Body of pancreas (tissue), 4 donors: ENCODE measurements around the gene ITGB4. TPM values are rescaled to one million over a fixed set of nuclear protein-coding genes. Genes with fewer than 3 reads are reported as not detected.

Experiments used
- ATAC-seq: fragments of 150-250 bp; one replicate; pipeline ENCODE4 v1.9.1; 2016
- DNase-seq, 4 donors: peaks; one replicate each; pipeline ENCODE4 v3.0.0-alpha.2; 2019
- H3K27ac ChIP-seq, 4 donors: fragments of 200-600 bp; sonication (generic); 1 replicate in 3 of 4; 2 replicates in 1 of 4; pipeline versions ENCODE4 v1.5.1 to v1.6.1; 2016 to 2019; ENCODE audit warnings: mild to moderate bottlenecking in 1 of 4, mixed read lengths in 1 of 4, moderate library complexity in 1 of 4
- H3K27me3 ChIP-seq, 2 donors: fragments of 200-600 bp; sonication (generic); one replicate each; pipeline ENCODE4 v1.6.0; 2016; ENCODE audit warnings: mild to moderate bottlenecking in 1 of 2
- H3K36me3 ChIP-seq, 2 donors: fragments of 200-600 bp; sonication (generic); replicated peaks in 1 of 2; 2 replicates each; pipeline ENCODE4 v1.5.1; 2016; ENCODE audit warnings: low read depth in 2 of 2; ENCODE audit not compliant: insufficient read depth in 1 of 2
- H3K4me1 ChIP-seq: fragments of 200-600 bp; sonication (generic); one replicate; pipeline ENCODE4 v1.6.0; 2016
- H3K4me3 ChIP-seq, 2 donors: fragments of 200-600 bp; sonication (generic); 1 replicate in 1 of 2; 2 replicates in 1 of 2; pipeline ENCODE4 v1.5.1; 2016 to 2019
- H3K9me3 ChIP-seq, 3 donors: fragments of 200-600 bp; sonication (generic); 1 replicate in 2 of 3; 2 replicates in 1 of 3; pipeline ENCODE4 v1.5.1; 2016
- POLR2A ChIP-seq, 3 donors: fragments of 450-650 bp; IDR thresholded peaks; one replicate each; pipeline ENCODE4 v1.6.1; 2016; ENCODE audit warnings: antibody characterized with exemption in 3 of 3, mild to moderate bottlenecking in 2 of 3
- WGBS, 2 donors: methylation state at CpG; one replicate each; pipeline ENCODE4 v1.1.5; 2017; 5-methylcytosine and 5-hydroxymethylcytosine counted together
- intact Hi-C: fragments of 100-400 bp; cut with DNase I; formaldehyde crosslinking; loops from one replicate; pipeline ENCODE4 v1.15.1; 2023
- total RNA-seq, 2 donors: library from RNA; depleted of rRNA; stranded (reverse); fragments of >200 nt; gene quantifications; one replicate each; pipeline ENCODE4 v1.1.0, GENCODE V29; 2016
- TF ChIP-seq, protein P1 (sequence below), 7 experiments: fragments of 450-650 bp in 4 of 7; fragments of 200-600 bp in 3 of 7; sonication (generic) in 3 of 7; IDR thresholded peaks; one replicate each; pipeline ENCODE4 v1.5.1; 2016 to 2019; ENCODE audit warnings: antibody characterized with exemption in 7 of 7

The ITGB4 gene
- total RNA-seq, 2 donors from 2014 or later: 25.1 to 33.7 TPM

DNA sequence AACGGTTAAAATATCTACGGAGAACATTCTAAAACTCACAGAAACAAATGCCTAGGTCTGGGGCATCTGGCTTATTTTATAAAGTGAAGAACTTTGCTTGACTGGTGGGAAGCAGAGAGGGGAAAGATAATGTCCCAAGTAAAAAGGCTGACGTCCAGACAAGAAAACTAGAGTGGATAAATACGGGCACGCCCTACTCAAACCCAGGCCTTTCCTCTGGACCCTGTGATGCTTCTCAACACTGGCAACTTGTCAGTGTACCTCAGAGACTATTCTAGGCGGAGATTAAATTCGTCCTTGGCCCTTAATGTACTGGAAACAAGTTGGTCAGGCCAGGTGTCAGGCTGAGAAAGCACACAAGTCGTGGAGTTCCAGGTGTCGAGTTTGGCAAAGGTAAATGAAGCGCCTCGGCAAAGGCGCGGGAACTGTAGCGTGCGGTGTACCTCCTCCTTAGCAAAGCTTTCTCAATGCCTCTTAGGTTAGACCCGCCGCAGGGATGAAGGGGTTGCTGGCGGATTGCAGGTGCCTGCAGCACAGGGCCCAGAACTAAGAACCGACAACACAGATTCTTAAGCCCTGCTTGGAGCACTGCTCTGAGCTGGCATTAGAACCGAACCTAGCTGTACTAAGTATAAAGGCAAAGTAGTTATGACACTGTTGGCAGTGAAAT, 62.7 kb downstream of the ITGB4 start:
- Histone ChIP-seq H3K27me3 (no peaks in the 10 kb centered on the region), H3K36me3 (no peaks in the 10 kb centered on the region), H3K9me3 (no peaks in the 10 kb centered on the region), H3K4me3 (no peak overlapping the region), H3K4me1 (peaks cover 50% of the 10 kb centered on the region), H3K27ac (peak overlapping the region; percentile 99)
- 11 to 16% methylated on average over 20 of the region's 20 CpGs for WGBS, 2 donors
- DNase-seq (peak; percentile 68 to 86 (median 76)), ATAC-seq (peak; percentile 3)
- intact Hi-C loops: no loop called here
- no peak for TF ChIP-seq POLR2A (IDR thresholded peaks at IDR 0.05)
- TF ChIP-seq, protein P1, sequence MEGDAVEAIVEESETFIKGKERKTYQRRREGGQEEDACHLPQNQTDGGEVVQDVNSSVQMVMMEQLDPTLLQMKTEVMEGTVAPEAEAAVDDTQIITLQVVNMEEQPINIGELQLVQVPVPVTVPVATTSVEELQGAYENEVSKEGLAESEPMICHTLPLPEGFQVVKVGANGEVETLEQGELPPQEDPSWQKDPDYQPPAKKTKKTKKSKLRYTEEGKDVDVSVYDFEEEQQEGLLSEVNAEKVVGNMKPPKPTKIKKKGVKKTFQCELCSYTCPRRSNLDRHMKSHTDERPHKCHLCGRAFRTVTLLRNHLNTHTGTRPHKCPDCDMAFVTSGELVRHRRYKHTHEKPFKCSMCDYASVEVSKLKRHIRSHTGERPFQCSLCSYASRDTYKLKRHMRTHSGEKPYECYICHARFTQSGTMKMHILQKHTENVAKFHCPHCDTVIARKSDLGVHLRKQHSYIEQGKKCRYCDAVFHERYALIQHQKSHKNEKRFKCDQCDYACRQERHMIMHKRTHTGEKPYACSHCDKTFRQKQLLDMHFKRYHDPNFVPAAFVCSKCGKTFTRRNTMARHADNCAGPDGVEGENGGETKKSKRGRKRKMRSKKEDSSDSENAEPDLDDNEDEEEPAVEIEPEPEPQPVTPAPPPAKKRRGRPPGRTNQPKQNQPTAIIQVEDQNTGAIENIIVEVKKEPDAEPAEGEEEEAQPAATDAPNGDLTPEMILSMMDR (IDR thresholded peaks at IDR 0.05): no peak

DNA sequence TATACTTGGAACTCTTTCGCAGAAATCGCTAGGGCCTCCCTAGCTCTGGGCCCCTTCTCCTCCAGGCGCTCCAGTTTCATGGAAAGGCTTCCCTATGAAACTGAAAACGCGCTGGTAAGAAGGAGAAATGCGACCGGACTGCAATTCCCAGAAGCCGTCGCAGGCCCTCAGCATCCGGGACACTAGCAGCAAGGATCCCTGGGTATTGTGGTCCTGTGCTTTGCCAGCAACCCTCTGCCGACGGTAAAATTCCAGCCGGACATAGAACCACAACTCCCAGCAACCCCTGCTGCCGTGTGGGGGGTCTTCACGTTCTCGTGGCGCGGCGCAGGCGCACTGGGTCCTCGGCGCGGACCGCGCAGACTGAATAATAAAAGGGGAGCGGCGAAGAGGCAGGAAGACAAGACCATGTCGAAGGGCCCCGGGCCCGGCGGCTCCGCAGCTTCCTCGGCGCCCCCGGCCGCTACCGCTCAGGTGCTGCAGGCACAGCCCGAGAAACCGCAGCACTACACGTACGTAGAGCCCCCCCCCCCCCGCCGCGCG, 63.3 kb downstream of the ITGB4 start, which contains the start of gene UNK:
Gene UNK, plus strand, starts transcription at position 334 of the 543 bp plus-strand sequence. Its CDS starts 75 bp downstream, at position 409.
- Histone ChIP-seq H3K27me3 (no peaks in the 10 kb centered on the region), H3K4me3 (peak within 1 kb of the TSS; percentile 19 to 39), H3K4me1 (peaks cover 50% of the 10 kb centered on the region), H3K9me3 (no peaks in the 10 kb centered on the region), H3K36me3 (no peaks in the 10 kb centered on the region), H3K27ac (peak within 1 kb of the TSS; percentile 99)
- 0% methylated on average over 7 to 36 of the region's 45 CpGs for WGBS, 2 donors
- ATAC-seq: peak; percentile 84
- peak; percentile 68 to 83 (median 81) for TF ChIP-seq POLR2A (IDR thresholded peaks at IDR 0.05)
- TF ChIP-seq, protein P1 (IDR thresholded peaks at IDR 0.05): peak in 1 of 7 experiments; percentile 29
- peak; percentile 97 to 99 (median 98) for DNase-seq
- intact Hi-C loops: no loop called here

DNA sequence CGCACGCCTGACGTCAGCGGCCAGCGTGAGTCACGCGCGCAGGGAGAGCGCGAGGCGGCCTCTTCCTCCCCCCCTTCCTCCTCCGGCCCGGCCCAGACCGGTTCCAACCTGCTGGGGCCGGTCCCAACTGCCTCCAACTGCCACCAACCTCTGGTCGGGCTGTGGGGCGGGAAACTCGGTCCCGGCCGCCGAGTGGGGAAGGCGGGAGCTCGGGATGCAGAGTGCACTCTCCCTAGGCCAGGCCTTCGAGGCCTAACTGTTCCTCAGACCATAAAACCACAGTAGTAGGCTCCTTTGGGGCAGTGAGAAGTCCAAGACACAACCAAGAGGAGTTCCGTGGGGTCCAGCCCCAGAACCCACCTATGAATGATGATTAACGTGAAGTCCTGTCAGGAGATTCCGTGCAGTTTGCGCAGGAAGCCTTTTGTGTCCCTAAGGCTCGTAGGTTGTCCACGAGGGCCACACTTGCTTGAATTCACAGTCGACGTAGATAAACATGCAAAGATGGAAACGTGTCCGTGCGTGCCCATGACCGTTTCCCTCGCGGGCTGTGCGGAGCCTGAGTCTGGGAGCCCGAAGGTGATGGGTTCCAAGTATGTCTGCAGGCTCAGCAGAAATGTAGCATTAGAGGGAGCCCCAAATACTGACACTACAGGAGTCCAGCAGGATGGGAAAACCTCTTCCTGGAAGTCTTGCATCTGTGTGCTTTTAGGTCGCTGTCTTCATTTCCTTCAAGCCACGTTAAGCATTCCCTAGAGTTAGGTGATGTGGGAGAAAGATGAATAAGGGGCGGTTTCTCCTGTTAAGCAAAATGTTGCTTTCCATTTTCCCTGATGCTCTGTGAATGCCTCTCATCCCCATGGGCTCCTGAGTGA, 64.0 kb downstream of the ITGB4 start:
- H3K27me3 ChIP-seq: no peaks in the 10 kb centered on the region
- H3K27ac ChIP-seq: peak overlapping the region; percentile 99
- H3K9me3 ChIP-seq: no peaks in the 10 kb centered on the region
- intact Hi-C loops: no loop called here
- TF ChIP-seq POLR2A (IDR thresholded peaks at IDR 0.05): peak; percentile 45 to 84 (median 72)
- TF ChIP-seq, protein P1 (IDR thresholded peaks at IDR 0.05): no peak
- ATAC-seq (peak; percentile 78), DNase-seq (peak; percentile 91 to 94 (median 92))
- H3K4me1 ChIP-seq: peaks cover 50% of the 10 kb centered on the region
- no peaks in the 10 kb centered on the region for H3K36me3 ChIP-seq
- WGBS, 2 donors: 8 to 11% methylated on average over 29 to 32 of the region's 43 CpGs
- H3K4me3 ChIP-seq: peak overlapping the region; percentile 19 to 39

DNA sequence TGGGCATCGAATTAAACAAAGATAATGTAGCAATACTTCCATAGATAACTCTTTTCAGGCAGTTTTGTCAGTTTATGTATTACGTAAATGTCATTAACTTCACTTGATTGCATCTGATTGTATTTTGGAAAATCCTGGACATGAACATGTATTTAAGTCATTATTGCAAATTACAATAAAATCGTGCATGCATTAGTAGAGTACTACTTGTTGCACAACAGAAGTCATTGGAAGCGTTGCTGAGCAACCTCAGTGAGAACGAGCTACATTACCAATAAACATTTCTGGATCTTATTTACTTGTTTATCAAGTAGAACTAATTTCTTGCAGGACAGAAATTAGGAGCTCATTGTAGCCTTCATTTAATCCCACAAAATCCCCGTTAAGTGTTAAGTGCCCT, 70.0 kb downstream of the ITGB4 start:
- WGBS, 2 donors: 78 to 81% methylated on average over 6 of the region's 6 CpGs
- no peak for ATAC-seq
- H3K4me3 ChIP-seq: no peak overlapping the region
- H3K36me3 ChIP-seq: no peaks in the 10 kb centered on the region
- intact Hi-C loops: no loop called here
- H3K4me1 ChIP-seq: peaks cover 13% of the 10 kb centered on the region
- H3K27me3 ChIP-seq: no peaks in the 10 kb centered on the region
- TF ChIP-seq, protein P1 (IDR thresholded peaks at IDR 0.05): no peak
- no peak overlapping the region for H3K27ac ChIP-seq
- DNase-seq: no peak
- no peaks in the 10 kb centered on the region for H3K9me3 ChIP-seq
